Keratinocyte (primary cell): ENCODE results near the gene HOXD1. TPM values are rescaled to one million over a fixed set of nuclear protein-coding genes. Genes with fewer than 3 reads are reported as not detected.

Experiments used
- DNase-seq: peaks from one replicate; pipeline ENCODE4 v3.0.0-alpha.2; 2011; ENCODE audit warnings: low read depth, missing footprints, low spot score
- FAIRE-seq: peaks from 2 replicates; lab custom pipeline; 2011; peaks lifted over from hg19 to GRCh38; lab: Jason Lieb, UNC
- H2AFZ ChIP-seq: 2 replicates; pipeline ENCODE4 v1.6.0; 2012; ENCODE audit warnings: low read length, control low read depth, inconsistent platforms; ENCODE audit not compliant: control insufficient read depth
- H3K27ac ChIP-seq: 2 replicates; pipeline ENCODE4 v1.5.1; 2011; ENCODE audit warnings: low read length; ENCODE audit not compliant: control insufficient read depth, insufficient read depth
- H3K27me3 ChIP-seq: 3 replicates; pipeline ENCODE4 v1.6.0; 2011; ENCODE audit warnings: low read length; ENCODE audit not compliant: control insufficient read depth, insufficient read depth; ENCODE audit errors: extremely low read depth
- H3K36me3 ChIP-seq, 2 experiments: 2 replicates in 1 of 2; 3 replicates in 1 of 2; pipeline ENCODE4 v1.5.1; 2011; ENCODE audit warnings: low read length in 2 of 2, mild to moderate bottlenecking in 1 of 2; ENCODE audit not compliant: control insufficient read depth in 2 of 2, insufficient read depth in 2 of 2; ENCODE audit errors: extremely low read depth in 1 of 2
- H3K4me1 ChIP-seq: 3 replicates; pipeline ENCODE4 v1.5.1; 2011; ENCODE audit warnings: low read length; ENCODE audit not compliant: control insufficient read depth, insufficient read depth; ENCODE audit errors: extremely low read depth
- H3K4me2 ChIP-seq: 3 replicates; pipeline ENCODE4 v1.6.0; 2011; ENCODE audit warnings: low read depth, low read length; ENCODE audit not compliant: control insufficient read depth, insufficient read depth; ENCODE audit errors: extremely low read depth
- H3K4me3 ChIP-seq, 3 experiments: fragments of 200-600 bp in 1 of 3; sonication (generic) in 1 of 3; 2 replicates in 2 of 3; 3 replicates in 1 of 3; pipeline ENCODE4 v1.5.1; 2011 to 2016; ENCODE audit warnings: low read length in 3 of 3, mild to moderate bottlenecking in 3 of 3, control low read depth in 2 of 3, inconsistent platforms in 1 of 3, low read depth in 1 of 3, mixed read lengths in 1 of 3, mixed run types in 1 of 3, moderate library complexity in 1 of 3; ENCODE audit not compliant: control insufficient read depth in 2 of 3, insufficient read depth in 2 of 3; ENCODE audit errors: extremely low read depth in 1 of 3
- H3K79me2 ChIP-seq: 2 replicates; pipeline ENCODE4 v1.6.0; 2012; ENCODE audit warnings: low read length; ENCODE audit not compliant: control insufficient read depth, insufficient read depth
- H3K9ac ChIP-seq: 3 replicates; pipeline ENCODE4 v1.6.0; 2011; ENCODE audit warnings: low read length; ENCODE audit not compliant: control insufficient read depth, insufficient read depth; ENCODE audit errors: extremely low read depth
- H3K9me1 ChIP-seq: 3 replicates; pipeline ENCODE4 v1.6.0; 2011; ENCODE audit warnings: low read length; ENCODE audit not compliant: control insufficient read depth, insufficient read depth; ENCODE audit errors: extremely low read depth
- H3K9me3 ChIP-seq: 2 replicates; pipeline ENCODE4 v1.5.1; 2012; ENCODE audit warnings: low read depth, low read length; ENCODE audit not compliant: control insufficient read depth
- H4K20me1 ChIP-seq: 3 replicates; pipeline ENCODE4 v1.6.0; 2011; ENCODE audit warnings: low read length; ENCODE audit not compliant: control insufficient read depth, insufficient read depth; ENCODE audit errors: extremely low read depth
- CTCF ChIP-seq, 3 experiments: IDR thresholded peaks in 1 of 3; conservative IDR thresholded peaks in 1 of 3; optimal IDR thresholded peaks in 1 of 3; 2 replicates in 2 of 3; 3 replicates in 1 of 3; pipeline versions ENCODE3 to v1.5.1; 2011; ENCODE audit warnings: low read length in 3 of 3, mild to moderate bottlenecking in 3 of 3, moderate library complexity in 2 of 3, control low read depth in 1 of 3, inconsistent platforms in 1 of 3; ENCODE audit not compliant: insufficient read depth in 2 of 3; ENCODE audit errors: extremely low read depth in 1 of 3
- EZH2 ChIP-seq: IDR thresholded peaks from one replicate; pipeline ENCODE4 v1.6.1; 2012; ENCODE audit warnings: inconsistent platforms, mild to moderate bottlenecking, low read length, moderate library complexity
- dilution Hi-C: fragments of 300-500 bp; cut with MboI; formaldehyde crosslinking; loops from one replicate; pipeline ENCODE4 v1.7.0; 2020; ENCODE audit warnings: low sequenced_read_pairs; ENCODE audit not compliant: extremely low pct_ligation_motif_present
- polyA plus RNA-seq, 5 experiments: library from polyadenylated mRNA; depleted of rRNA in 3 of 5; stranded (reverse) in 3 of 5; stranded (forward) in 1 of 5; unstranded in 1 of 5; fragments of >200 nt; gene quantifications; 1 replicate in 1 of 5; 2 replicates in 3 of 5; 3 replicates in 1 of 5; pipeline versions ENCODE4 v1.2.1 to v1.2.3, GENCODE V29; 2011 to 2012; ENCODE audit warnings: missing spikeins in 2 of 5, low read depth in 1 of 5, low replicate concordance in 1 of 5

Gene HOXD1
- polyA plus RNA-seq, 1 donor (not counting 4 experiments of a cell fraction or from before 2014, with no cell fraction given), result not detected

- H3K4me1 ChIP-seq, result no peaks in the 10 kb centered on the region
- no peak overlapping the region for H3K4me2 ChIP-seq
- no peaks in the 10 kb centered on the region for H4K20me1 ChIP-seq
- FAIRE-seq, result no peak
- H3K4me3 ChIP-seq, result no peak overlapping the region
- H3K27ac ChIP-seq, result no peak overlapping the region
- H3K27me3 ChIP-seq, result peaks cover 98% of the 10 kb centered on the region
- H3K9ac ChIP-seq, result no peak overlapping the region
- no peaks in the 10 kb centered on the region for H3K36me3 ChIP-seq
- peaks cover 2% of the 10 kb centered on the region for H3K9me3 ChIP-seq
- no peak for DNase-seq
- H3K9me1 ChIP-seq, result no peaks in the 10 kb centered on the region
- H2AFZ ChIP-seq, result no peak overlapping the region
- dilution Hi-C loops, result loop anchor here (25.0 kb wide), 1 partner anchor 477 kb away; no protein-coding TSS in a partner anchor
- TF ChIP-seq EZH2 (no peak), CTCF (optimal IDR thresholded peaks at IDR 0.05 in 1 of 3, IDR thresholded peaks at IDR 0.05 in 1 of 3, conservative IDR thresholded peaks at IDR 0.05 in 1 of 3; ENCODE audit: extremely low read depth in 1 of 3, insufficient read depth in 2 of 3, low read length in 3 of 3) (no peak)
- no peaks in the 10 kb centered on the region for H3K79me2 ChIP-seq
These were observed 28.1 kb upstream of the HOXD1 start for GRCh38 chr2:176160251-176160985.

GRCh38 chr2:176160986-176161824 lies 27.3 kb upstream of the HOXD1 start:
- no peaks in the 10 kb centered on the region for H3K79me2 ChIP-seq
- TF ChIP-seq CTCF (optimal IDR thresholded peaks at IDR 0.05 in 1 of 3, IDR thresholded peaks at IDR 0.05 in 1 of 3, conservative IDR thresholded peaks at IDR 0.05 in 1 of 3; ENCODE audit: extremely low read depth in 1 of 3, insufficient read depth in 2 of 3, low read length in 3 of 3) (no peak), EZH2 (no peak)
- dilution Hi-C loops, result loop anchor here (25.0 kb wide), 1 partner anchor 476 kb away; no protein-coding TSS in a partner anchor
- no peak overlapping the region for H2AFZ ChIP-seq
- peaks cover 2% of the 10 kb centered on the region for H3K9me3 ChIP-seq
- DNase-seq (no peak), FAIRE-seq (no peak)
- H3K4me1 ChIP-seq, result no peaks in the 10 kb centered on the region
- H3K9me1 ChIP-seq, result no peaks in the 10 kb centered on the region
- H4K20me1 ChIP-seq, result no peaks in the 10 kb centered on the region
- no peak overlapping the region for H3K27ac ChIP-seq
- no peaks in the 10 kb centered on the region for H3K36me3 ChIP-seq
- no peak overlapping the region for H3K9ac ChIP-seq
- no peak overlapping the region for H3K4me2 ChIP-seq
- H3K27me3 ChIP-seq, result peaks cover 98% of the 10 kb centered on the region
- no peak overlapping the region for H3K4me3 ChIP-seq
